IMR-90 (cell line): ENCODE data around the gene NF1. TPM values are rescaled to one million over a fixed set of nuclear protein-coding genes. Genes with fewer than 3 reads are reported as not detected.
A peak's percentile ranks its signal among the peaks of the same experiment; 100 is the strongest.
"Not testable (repeated sequence)": the region's sequence is repeated elsewhere in the genome, so short reads cannot be mapped to it uniquely, and the experiment has no call there.

ENCODE experiments used
- ATAC-seq: fragments of 200-7000 bp; cut with Tn5 transposase; 2 replicates; pipeline ENCODE4 v1.9.1; 2020; ENCODE audit warnings: low read depth, mild to moderate bottlenecking, moderate library complexity
- BruUV-seq: library from RNA; stranded (reverse); fragments of 400-500 nt; replicated peaks from 2 replicates; lab custom pipeline; 2021; lab: Mats Ljungman, UMichigan
- CTCF ChIA-PET: fragments of 300-600 bp; formaldehyde crosslinking; extraction: SDS; loops from one replicate; lab custom pipeline; 2021; ENCODE audit warnings: antibody characterized with exemption; lab: Yijun Ruan, JAX
- POLR2A ChIA-PET: fragments of 300-600 bp; sonication (Branson Sonifier 250); formaldehyde crosslinking; loops from one replicate; lab custom pipeline; 2022; ENCODE audit warnings: antibody characterized with exemption; ENCODE audit not compliant: unreplicated experiment; lab: Charles Lee
- DNase-seq: peaks from one replicate; pipeline ENCODE4 v3.0.0; 2013
- H2AFZ ChIP-seq: replicated peaks from 2 replicates; pipeline ENCODE3; 2013; ENCODE audit warnings: low read length, mild to moderate bottlenecking; ENCODE audit not compliant: poor library complexity
- H2AK5ac ChIP-seq: 2 replicates; pipeline ENCODE4 v1.6.1; 2013; ENCODE audit warnings: low read depth, low read length, inconsistent platforms
- H2AK9ac ChIP-seq: replicated peaks from 2 replicates; pipeline ENCODE3; 2013; ENCODE audit warnings: mild to moderate bottlenecking, low read depth, low read length, moderate library complexity; ENCODE audit not compliant: poor library complexity
- H2BK120ac ChIP-seq: 2 replicates; pipeline ENCODE4 v1.6.1; 2013; ENCODE audit warnings: low read depth, low read length, inconsistent platforms
- H2BK15ac ChIP-seq: 3 replicates; pipeline ENCODE4 v1.6.1; 2013; ENCODE audit warnings: low read depth, low read length, inconsistent platforms
- H2BK20ac ChIP-seq: 2 replicates; pipeline ENCODE4 v1.6.1; 2013; ENCODE audit warnings: low read depth, mild to moderate bottlenecking, inconsistent platforms, low read length, moderate library complexity
- H2BK5ac ChIP-seq: 2 replicates; pipeline ENCODE4 v1.6.1; 2013; ENCODE audit warnings: mild to moderate bottlenecking, low read depth, low read length, inconsistent platforms; ENCODE audit not compliant: poor library complexity, severe bottlenecking
- H3K14ac ChIP-seq: replicated peaks from 2 replicates; pipeline ENCODE4 v1.6.1; 2013; ENCODE audit warnings: low read depth, low read length, inconsistent platforms
- H3K18ac ChIP-seq: 2 replicates; pipeline ENCODE4 v1.6.1; 2013; ENCODE audit warnings: low read depth, low read length, control low read depth
- H3K23ac ChIP-seq: 2 replicates; pipeline ENCODE4 v1.6.1; 2013; ENCODE audit warnings: low read depth, low read length, inconsistent platforms
- H3K27ac ChIP-seq: 2 replicates; pipeline ENCODE4 v1.5.1; 2013; ENCODE audit warnings: mild to moderate bottlenecking, control low read depth, low read length; ENCODE audit not compliant: insufficient read depth
- H3K27me3 ChIP-seq: 2 replicates; pipeline ENCODE4 v1.6.1; 2013; ENCODE audit warnings: low read length; ENCODE audit not compliant: control insufficient read depth, insufficient read depth
- H3K36me3 ChIP-seq: 2 replicates; pipeline ENCODE4 v1.6.1; 2013; ENCODE audit warnings: low read length, mixed read lengths; ENCODE audit not compliant: control insufficient read depth, insufficient read depth
- H3K4ac ChIP-seq: 2 replicates; pipeline ENCODE4 v1.6.1; 2013; ENCODE audit warnings: low read depth, low read length, inconsistent platforms
- H3K4me1 ChIP-seq: 2 replicates; pipeline ENCODE4 v1.6.1; 2013; ENCODE audit warnings: low read length, mixed read lengths; ENCODE audit not compliant: control insufficient read depth, insufficient read depth
- H3K4me2 ChIP-seq: 2 replicates; pipeline ENCODE4 v1.6.1; 2013; ENCODE audit warnings: low read depth, mild to moderate bottlenecking, control low read depth, low read length, moderate library complexity
- H3K4me3 ChIP-seq: 2 replicates; pipeline ENCODE4 v1.5.1; 2013; ENCODE audit warnings: low read depth, mild to moderate bottlenecking, control low read depth, low read length, moderate library complexity; ENCODE audit not compliant: insufficient read depth
- H3K56ac ChIP-seq: 2 replicates; pipeline ENCODE4 v1.6.1; 2013; ENCODE audit warnings: low read length, inconsistent platforms; ENCODE audit not compliant: insufficient read depth; ENCODE audit errors: extremely low read depth
- H3K79me1 ChIP-seq, 2 experiments: 2 replicates each; pipeline ENCODE4 v1.6.1; 2013; ENCODE audit warnings: low read length in 2 of 2, inconsistent platforms in 1 of 2, low read depth in 1 of 2
- H3K9ac ChIP-seq: 2 replicates; pipeline ENCODE4 v1.6.1; 2013; ENCODE audit warnings: low read depth, low read length, control low read depth
- H3K9me1 ChIP-seq: 2 replicates; pipeline ENCODE4 v1.6.1; 2013; ENCODE audit warnings: low read length, inconsistent platforms; ENCODE audit not compliant: insufficient read depth
- H3K9me3 ChIP-seq: 2 replicates; pipeline ENCODE4 v1.6.1; 2013; ENCODE audit warnings: low read length; ENCODE audit not compliant: control insufficient read depth, insufficient read depth
- H4K20me1 ChIP-seq: 2 replicates; pipeline ENCODE4 v1.6.1; 2013; ENCODE audit warnings: low read length, inconsistent platforms; ENCODE audit not compliant: insufficient read depth
- H4K5ac ChIP-seq: 2 replicates; pipeline ENCODE4 v1.6.1; 2013; ENCODE audit warnings: mild to moderate bottlenecking, low read depth, low read length, control low read depth
- H4K8ac ChIP-seq, 2 experiments: 2 replicates each; pipeline ENCODE4 v1.6.1; 2013; ENCODE audit warnings: low read depth in 2 of 2, low read length in 2 of 2, control low read depth in 1 of 2, inconsistent platforms in 1 of 2
- H4K91ac ChIP-seq: 2 replicates; pipeline ENCODE4 v1.6.1; 2013; ENCODE audit warnings: low read depth, low read length, inconsistent platforms; ENCODE audit not compliant: insufficient read depth
- WGBS, 2 experiments: methylation state at CpG; one replicate each; pipeline versions ENCODE4 v1.1.5 to v1.1.7; 2013; ENCODE audit warnings: missing lambda C conversion rate in 2 of 2; ENCODE audit not compliant: insufficient read length in 1 of 2; ENCODE audit errors: extremely low coverage in 2 of 2; 5-methylcytosine and 5-hydroxymethylcytosine counted together
- dilution Hi-C: fragments of 300-500 bp; cut with HindIII; formaldehyde crosslinking; loops from one replicate; pipeline ENCODE4 v1.14.3; 2018; ENCODE audit warnings: low sequenced_read_pairs; ENCODE audit not compliant: unreplicated experiment
- in situ Hi-C: fragments of 300-500 bp; cut with MboI; formaldehyde crosslinking; loops from 3 replicates; pipeline ENCODE4 v1.14.3; 2019; ENCODE audit warnings: low sequenced_read_pairs, inconsistent platforms, mixed read lengths
- intact Hi-C: fragments of 100-400 bp; cut with micrococcal nuclease; formaldehyde crosslinking; loops from 2 replicates; pipeline ENCODE4 v1.10.0; 2022
- polyA plus RNA-seq, 3 experiments: library from polyadenylated mRNA; depleted of rRNA; stranded (reverse); fragments of >200 nt; gene quantifications; 2 replicates each; pipeline ENCODE4 v1.2.3, GENCODE V29; 2012; ENCODE audit warnings: low replicate concordance in 1 of 3
- total RNA-seq: library from RNA; depleted of rRNA; stranded (reverse); fragments of >200 nt; gene quantifications from 2 replicates; pipeline ENCODE4 v1.2.3, GENCODE V29; 2012

Gene NF1
- total and polyA plus RNA-seq, 2 of the 4 experiments (the other 2 are of a cell fraction) = 17.9 to 48.6 TPM

- H3K14ac ChIP-seq, BruUV-seq, H2AK9ac ChIP-seq, H3K27ac ChIP-seq, H2BK15ac ChIP-seq, H2BK20ac ChIP-seq, H2BK120ac ChIP-seq, H3K4ac ChIP-seq, H3K36me3 ChIP-seq, H3K4me3 ChIP-seq, H3K18ac ChIP-seq, H3K9me3 ChIP-seq, DNase-seq, H3K79me1 ChIP-seq, H2AFZ ChIP-seq, CTCF ChIA-PET, H2AK5ac ChIP-seq, H4K5ac ChIP-seq, POLR2A ChIA-PET, H3K9ac ChIP-seq, H3K23ac ChIP-seq, dilution Hi-C loops, H3K4me2 ChIP-seq, H3K27me3 ChIP-seq, H3K56ac ChIP-seq, H3K9me1 ChIP-seq, H2BK5ac ChIP-seq, H4K8ac ChIP-seq, ATAC-seq, H4K20me1 ChIP-seq, intact Hi-C loops, in situ Hi-C loops: not testable (repeated sequence)
- no CpG with 5 or more reads among the region's 3 CpGs for WGBS, 2 experiments
- 0 out of 2 replicates have a peak overlapping the region, but pooled peaks have one; percentile 4 for H4K91ac ChIP-seq
- H3K4me1 ChIP-seq = peaks cover 11% of the 10 kb centered on the region
Measured at GRCh38 chr17:31090650-31091049, 4.1 kb upstream of the NF1 start.
